GM21825 (cell line): ENCODE measurements around the gene SEC22B.
"Not testable (repeated sequence)": the region's sequence is repeated elsewhere in the genome, so short reads cannot be mapped to it uniquely, and the experiment has no call there.

Experiments
- ATAC-seq: cut with Tn5 transposase; IDR thresholded peaks from one replicate; pipeline ENCODE4 v1.9.1; 2021; ENCODE audit warnings: mild to moderate bottlenecking, moderate library complexity; ENCODE audit not compliant: unreplicated experiment

SEC22B gene

DNA sequence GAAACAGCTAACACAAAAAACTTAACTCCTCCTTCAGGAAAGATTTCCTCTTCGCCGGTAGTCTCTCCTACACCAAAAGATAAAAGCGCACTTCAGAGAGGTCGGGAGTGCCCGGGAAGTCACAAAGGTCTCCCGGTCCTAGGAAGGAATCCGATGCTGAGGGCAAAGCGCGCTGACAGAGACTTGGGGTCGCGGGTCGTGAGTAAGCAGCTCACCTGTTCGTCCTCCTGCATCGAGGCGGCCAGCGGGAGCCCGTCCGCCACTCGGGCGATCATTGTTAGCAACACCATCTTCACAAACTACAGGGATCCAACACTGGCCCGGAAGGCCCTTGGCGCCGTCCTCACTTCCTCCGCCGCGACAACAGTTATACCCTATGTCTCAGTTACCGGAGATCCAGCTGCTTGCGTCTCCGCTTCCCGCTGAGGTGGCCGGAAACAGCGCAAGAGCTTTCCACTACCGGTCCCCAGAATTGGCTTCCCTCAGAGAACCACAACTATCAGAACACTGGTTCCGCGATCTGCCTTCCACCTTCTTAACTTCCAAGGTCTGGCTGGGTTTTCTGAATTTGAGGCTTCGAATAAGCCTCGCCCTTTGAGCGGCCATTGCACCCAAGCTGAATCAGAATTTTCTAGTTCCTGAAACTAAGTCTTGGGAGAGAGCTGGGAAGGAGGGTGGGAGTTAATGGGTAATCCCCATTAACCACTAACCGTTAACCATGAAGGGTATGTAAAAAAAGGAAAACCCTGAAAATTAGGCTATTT, at the start of gene SEC22B:
Gene SEC22B, minus strand, starts transcription at position 429 of the 764 bp plus-strand sequence. Its CDS starts 139 bp downstream, at position 290.
- ATAC-seq: peak; percentile 96

DNA sequence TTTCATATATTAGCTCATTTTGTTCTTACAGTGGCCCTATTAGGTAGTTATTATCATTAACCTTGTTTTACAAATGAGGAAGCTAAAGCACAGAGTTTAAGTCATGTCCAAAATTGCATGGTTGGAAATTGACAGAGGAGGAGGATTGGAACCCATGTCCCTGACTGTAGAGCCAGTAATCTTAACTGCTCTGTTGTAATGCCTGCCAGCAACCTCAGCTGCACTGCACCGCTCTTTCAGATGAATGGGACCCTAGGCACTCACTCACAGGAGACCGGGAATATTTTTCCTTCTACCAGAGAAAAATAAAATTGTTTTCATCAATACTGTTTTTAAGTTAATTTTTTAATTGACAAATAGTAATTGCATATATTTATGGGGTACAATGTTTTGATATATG, 41.6 kb upstream of the SEC22B start:
- ATAC-seq: not testable (repeated sequence)

GRCh38 chr1:120217175-120217929, 41.0 kb upstream of the SEC22B start:
- ATAC-seq: not testable (repeated sequence)

- not testable (repeated sequence) for ATAC-seq
Observed at GRCh38 chr1:120213606-120214005, 37.3 kb upstream of the SEC22B start.

DNA sequence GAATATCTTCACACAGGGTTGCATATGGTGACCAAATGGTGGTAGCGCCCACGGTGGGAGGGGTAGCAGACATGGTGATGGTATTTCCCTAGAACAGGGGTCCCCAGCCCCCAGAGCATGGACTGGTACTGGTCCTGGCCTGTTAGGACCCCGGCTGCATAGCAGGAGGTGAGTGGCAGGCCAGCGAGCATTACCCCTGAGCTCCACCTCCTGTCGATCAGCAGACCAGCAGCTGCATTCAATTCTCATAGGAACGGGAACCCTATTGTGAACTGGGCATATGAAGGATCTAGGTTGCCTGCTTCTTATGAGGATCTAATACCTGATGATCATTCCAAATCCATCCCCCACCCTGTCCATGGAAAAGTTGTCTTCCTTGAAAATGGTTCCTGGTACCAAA, 34.4 kb upstream of the SEC22B start:
- ATAC-seq: not testable (repeated sequence)

GRCh38 chr1:120196863-120197775, 20.8 kb upstream of the SEC22B start:
- ATAC-seq: not testable (repeated sequence)

DNA sequence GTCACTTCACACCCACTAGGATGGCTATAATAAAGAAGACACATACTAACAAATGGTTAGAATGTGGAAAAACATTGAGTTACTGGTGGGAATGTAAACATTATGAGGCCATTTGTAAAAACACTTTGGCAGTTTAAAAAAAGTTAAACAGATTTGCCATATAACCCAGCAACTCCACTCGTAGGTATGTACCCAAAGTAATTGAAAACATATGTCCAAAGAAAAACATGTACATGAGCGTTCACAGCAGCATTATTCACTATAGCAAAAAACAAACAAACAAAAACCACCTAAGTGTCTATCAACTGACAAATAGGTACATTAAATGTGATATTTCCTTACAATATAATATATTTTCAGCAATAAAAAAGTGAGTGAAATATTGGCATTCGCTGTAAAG, 12.3 kb upstream of the SEC22B start:
- not testable (repeated sequence) for ATAC-seq

DNA sequence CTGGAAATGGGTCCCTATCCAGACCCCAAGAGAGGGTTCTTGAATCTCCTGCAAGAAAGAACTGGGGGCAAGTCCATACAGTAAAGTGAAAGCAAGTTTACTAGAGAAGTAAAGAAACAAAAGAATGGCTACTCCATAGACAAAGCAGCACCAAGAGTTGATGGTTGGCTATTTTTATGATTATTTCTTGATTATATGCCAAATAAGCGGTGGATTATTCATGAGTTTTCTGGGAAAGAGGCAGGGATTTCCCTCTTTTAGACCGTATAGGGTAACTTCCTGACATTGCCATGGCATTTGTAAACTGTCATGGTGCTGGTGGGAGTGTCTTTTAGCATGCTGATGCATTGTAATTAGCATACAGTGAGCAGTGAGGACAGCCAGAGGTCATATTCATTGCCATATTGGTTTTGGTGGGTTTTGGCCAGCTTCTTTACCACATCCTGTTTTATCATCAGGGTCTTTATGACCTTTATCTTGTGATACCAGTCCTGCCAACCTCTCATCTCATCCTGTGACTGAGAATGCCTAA, 5.9 kb upstream of the SEC22B start:
- ATAC-seq: not testable (repeated sequence)

DNA sequence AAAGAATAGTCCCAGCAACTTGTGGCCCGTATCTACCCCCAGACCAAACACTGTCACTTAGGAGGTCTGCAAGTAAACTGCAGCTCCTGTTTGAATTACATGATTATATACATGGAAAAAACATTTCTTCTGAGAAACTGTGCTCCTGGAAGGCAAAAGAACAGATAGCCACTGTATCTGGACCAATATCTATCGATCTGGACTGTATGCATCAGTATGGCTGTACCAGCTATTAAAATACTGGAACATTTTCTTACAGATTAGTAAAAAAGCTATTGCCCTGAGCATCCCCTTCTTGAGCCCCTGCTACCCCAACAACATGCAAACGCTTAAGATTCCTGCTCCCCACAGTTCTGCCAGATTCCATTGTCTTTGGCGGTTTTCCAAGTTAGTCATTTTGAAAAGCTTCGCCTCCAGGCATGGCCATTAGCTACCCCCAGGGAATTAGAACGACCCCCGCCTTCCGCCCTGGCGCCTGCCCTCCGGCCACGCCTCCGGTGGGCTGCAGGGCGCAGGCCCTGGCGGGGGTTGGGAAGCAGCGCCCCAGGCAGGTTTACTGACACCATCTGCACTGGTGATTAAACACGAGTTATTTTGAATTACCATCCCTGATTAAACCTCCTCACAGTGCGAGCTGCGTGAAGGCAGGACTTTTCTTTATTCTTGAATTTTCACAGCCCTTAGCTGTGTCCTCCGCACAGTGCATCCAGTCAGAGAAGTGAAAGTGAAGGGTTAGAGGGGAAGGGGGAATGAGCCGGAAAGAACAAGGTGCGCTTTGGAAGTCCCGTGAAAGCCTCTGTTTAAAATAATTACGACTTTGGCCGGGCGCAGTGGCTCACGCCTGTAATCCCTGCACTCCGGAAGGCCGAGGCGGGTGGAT, 3.7 kb upstream of the SEC22B start:
- ATAC-seq: not testable (repeated sequence)

DNA sequence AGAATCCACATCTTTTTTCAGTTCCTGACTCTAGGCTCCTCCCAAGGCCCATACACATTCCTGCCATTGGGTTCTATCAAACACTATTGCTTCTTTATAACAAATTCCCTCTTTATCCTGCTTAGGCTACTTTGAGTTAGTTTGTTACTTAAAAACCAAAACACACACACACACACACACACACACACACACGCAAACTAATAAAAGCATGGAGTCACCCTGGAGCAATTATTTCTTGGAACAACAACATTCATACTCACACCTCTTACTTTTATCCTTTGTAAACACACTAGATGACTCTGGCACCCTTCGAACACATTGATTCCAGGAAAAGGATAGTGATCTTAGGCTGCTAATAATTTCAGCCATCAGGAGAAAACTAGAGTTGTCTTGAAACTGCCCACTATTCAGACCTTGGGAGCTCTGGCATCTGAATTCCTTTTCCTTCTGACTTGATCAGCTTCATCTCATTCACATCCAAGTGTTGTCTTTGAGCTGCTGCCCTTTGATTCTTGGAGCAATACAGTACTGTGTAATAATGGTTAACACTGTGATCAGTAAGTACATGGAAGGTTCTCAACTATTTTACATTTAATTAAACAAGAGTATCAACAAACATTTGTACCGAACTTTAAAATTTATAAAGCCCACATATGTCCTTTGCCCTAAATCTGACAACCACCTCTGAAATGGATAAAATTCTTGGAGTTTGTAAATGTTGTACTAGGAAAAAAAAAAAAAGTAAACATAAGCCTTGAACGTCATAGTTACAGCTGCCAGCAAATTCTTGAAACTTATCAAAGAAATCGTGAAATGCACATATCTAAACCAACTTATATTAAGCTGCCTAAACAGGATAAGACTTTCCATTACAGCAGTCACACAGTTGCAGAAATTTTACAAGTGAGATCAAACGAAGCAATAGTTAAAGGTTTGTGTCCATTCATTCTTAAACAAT, 2.8 kb upstream of the SEC22B start:
- ATAC-seq: no peak

GRCh38 chr1:120178058-120178457, 1.7 kb upstream of the SEC22B start:
- not testable (repeated sequence) for ATAC-seq

DNA sequence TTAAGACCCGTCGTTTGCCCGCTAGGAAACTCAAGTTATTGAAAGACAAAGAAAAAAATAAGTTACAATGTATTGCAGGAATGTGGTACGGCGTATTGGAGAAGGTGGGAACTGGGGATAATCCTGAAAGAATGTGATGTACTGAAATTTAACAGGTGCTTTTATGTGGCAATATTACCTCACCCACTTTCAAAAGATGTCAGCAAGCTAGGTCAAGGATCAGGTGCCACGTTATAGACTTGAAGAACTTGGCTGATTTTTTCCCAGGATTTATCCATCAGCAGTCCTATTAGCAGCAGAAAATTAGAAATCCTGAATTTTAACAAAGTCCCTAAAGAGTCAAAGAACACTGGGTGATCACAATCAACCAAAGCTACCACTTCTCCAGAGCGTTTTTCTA, 632 bp downstream of the SEC22B start:
- ATAC-seq: not testable (repeated sequence)

DNA sequence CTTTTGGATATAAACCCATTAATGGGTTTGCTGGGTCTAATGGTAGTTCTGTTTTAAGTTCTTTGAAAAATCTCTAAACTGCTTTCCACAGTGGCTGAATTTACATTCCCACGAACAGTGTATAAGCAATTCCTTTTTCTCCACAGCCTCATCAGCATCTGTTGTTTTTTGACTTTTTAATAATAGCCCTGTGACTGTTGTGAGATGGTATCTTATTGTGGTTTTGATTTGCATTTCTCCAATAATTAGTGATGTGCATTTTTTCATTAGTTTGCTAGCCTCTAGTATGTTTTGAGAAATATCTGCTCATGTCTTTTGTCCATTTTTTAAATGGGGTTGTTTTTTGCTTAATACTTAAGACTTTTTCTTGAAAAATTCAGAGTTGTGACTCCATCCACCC, 11.6 kb downstream of the SEC22B start:
- ATAC-seq: not testable (repeated sequence)

- not testable (repeated sequence) for ATAC-seq
Observed at GRCh38 chr1:120162015-120162414, 14.3 kb downstream of the SEC22B start.

- ATAC-seq: not testable (repeated sequence)
Observed at GRCh38 chr1:120158495-120158894, 17.8 kb downstream of the SEC22B start.

GRCh38 chr1:120158086-120158485, 18.2 kb downstream of the SEC22B start:
- not testable (repeated sequence) for ATAC-seq

GRCh38 chr1:120150138-120150822, 26.0 kb downstream of the SEC22B start:
- not testable (repeated sequence) for ATAC-seq
